GM18870 (cell line): ENCODE data around the gene SRP19.
"Not testable (repeated sequence)": the region's sequence is repeated elsewhere in the genome, so short reads cannot be mapped to it uniquely, and the experiment has no call there.

Experiments used
- ATAC-seq: cut with Tn5 transposase; IDR thresholded peaks from one replicate; pipeline ENCODE4 v1.9.1; 2021; ENCODE audit warnings: moderate library complexity; ENCODE audit not compliant: unreplicated experiment

The SRP19 gene

GRCh38 chr5:112860929-112861637, at the start of gene SRP19:
Gene SRP19, plus strand, starts transcription at chr5:112861287. Its CDS starts 90 bp downstream, at chr5:112861377.
- peak; percentile 95 for ATAC-seq

- no peak for ATAC-seq
Observed at GRCh38 chr5:112812549-112812948, 48.5 kb upstream of the SRP19 start.

- ATAC-seq: no peak
Observed at GRCh38 chr5:112820246-112820645, 40.8 kb upstream of the SRP19 start.

GRCh38 chr5:112822456-112822855, 38.6 kb upstream of the SRP19 start:
- ATAC-seq: no peak

GRCh38 chr5:112823181-112823580, 37.9 kb upstream of the SRP19 start:
- no peak for ATAC-seq

- no peak for ATAC-seq
Observed at GRCh38 chr5:112823656-112824055, 37.4 kb upstream of the SRP19 start.

GRCh38 chr5:112824197-112824596, 36.9 kb upstream of the SRP19 start:
- no peak for ATAC-seq

GRCh38 chr5:112830378-112830777, 30.7 kb upstream of the SRP19 start:
- no peak for ATAC-seq

- no peak for ATAC-seq
Observed at GRCh38 chr5:112833971-112834370, 27.1 kb upstream of the SRP19 start.

- ATAC-seq: no peak
Observed at GRCh38 chr5:112844489-112844888, 16.6 kb upstream of the SRP19 start.

GRCh38 chr5:112846556-112846955, 14.5 kb upstream of the SRP19 start:
- no peak for ATAC-seq

- ATAC-seq: no peak
Observed at GRCh38 chr5:112847306-112847705, 13.8 kb upstream of the SRP19 start.

- ATAC-seq: peak; percentile 95
Observed at GRCh38 chr5:112848116-112848811, 12.8 kb upstream of the SRP19 start.

GRCh38 chr5:112849912-112850311, 11.2 kb upstream of the SRP19 start:
- no peak for ATAC-seq

GRCh38 chr5:112854651-112855050, 6.4 kb upstream of the SRP19 start:
- no peak for ATAC-seq

- ATAC-seq: no peak
Observed at GRCh38 chr5:112857866-112858265, 3.2 kb upstream of the SRP19 start.

GRCh38 chr5:112860571-112860928, 537 bp upstream of the SRP19 start:
- not testable (repeated sequence) for ATAC-seq

- no peak for ATAC-seq
Observed at GRCh38 chr5:112861638-112861985, 525 bp downstream of the SRP19 start.

GRCh38 chr5:112862085-112862484, 998 bp downstream of the SRP19 start:
- no peak for ATAC-seq

- no peak for ATAC-seq
Observed at GRCh38 chr5:112863549-112863948, 2.5 kb downstream of the SRP19 start.

- ATAC-seq: no peak
Observed at GRCh38 chr5:112865128-112865527, 4.0 kb downstream of the SRP19 start.

- ATAC-seq: no peak
Observed at GRCh38 chr5:112866739-112867138, 5.7 kb downstream of the SRP19 start.

- no peak for ATAC-seq
Observed at GRCh38 chr5:112867411-112867810, 6.3 kb downstream of the SRP19 start.
